ENCODE measurements around the gene THAP11.

The THAP11 gene

GRCh38 chr16:67883146-67883871 lies 41.2 kb downstream of the THAP11 start:
- FAIRE-seq (no peak), DNase-seq (ENCODE audit: insufficient read length, low spot score) (no peak)
- TF ChIP-seq CTCF (IDR thresholded peaks at IDR 0.05; ENCODE audit: insufficient read depth, missing control alignments) = no peak

- peak; percentile 71 for TF ChIP-seq CTCF (IDR thresholded peaks at IDR 0.05; ENCODE audit: insufficient read depth, missing control alignments)
- FAIRE-seq (no peak), DNase-seq (ENCODE audit: insufficient read length, low spot score) (peak; percentile 53)
These were observed 41.7 kb downstream of the THAP11 start for GRCh38 chr16:67883872-67884261.

DNA sequence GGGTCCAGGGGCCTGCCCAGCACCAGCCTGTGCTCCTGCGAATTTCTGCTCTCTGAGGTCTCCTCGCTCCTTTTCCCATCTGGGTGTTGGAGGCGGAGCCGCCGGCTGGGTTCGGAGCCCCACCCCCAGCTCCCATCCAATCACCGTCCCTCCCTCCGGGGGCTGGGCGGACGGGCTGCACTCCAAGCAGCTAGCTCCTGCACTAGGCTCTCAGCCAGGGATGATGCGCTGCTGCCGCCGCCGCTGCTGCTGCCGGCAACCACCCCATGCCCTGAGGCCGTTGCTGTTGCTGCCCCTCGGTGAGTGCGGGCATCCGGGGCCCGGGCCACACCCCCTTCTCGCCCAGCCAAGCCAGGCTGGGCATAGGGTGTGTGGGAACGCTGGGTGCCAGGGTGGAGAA lies 42.6 kb downstream of the THAP11 start, which contains the start of gene NRN1L:
NRN1L (plus strand) TSS at position 202 of the 400 bp plus-strand sequence; CDS start at position 221, 19 bp downstream.
- DNase-seq (ENCODE audit: insufficient read length, low spot score) (peak; percentile 65), FAIRE-seq (no peak)
- no peak for TF ChIP-seq CTCF (IDR thresholded peaks at IDR 0.05; ENCODE audit: insufficient read depth, missing control alignments)

GRCh38 chr16:67885545-67885944 lies 43.4 kb downstream of the THAP11 start:
- no peak for TF ChIP-seq CTCF (IDR thresholded peaks at IDR 0.05; ENCODE audit: insufficient read depth, missing control alignments)
- DNase-seq (ENCODE audit: insufficient read length, low spot score) (no peak), FAIRE-seq (no peak)

DNA sequence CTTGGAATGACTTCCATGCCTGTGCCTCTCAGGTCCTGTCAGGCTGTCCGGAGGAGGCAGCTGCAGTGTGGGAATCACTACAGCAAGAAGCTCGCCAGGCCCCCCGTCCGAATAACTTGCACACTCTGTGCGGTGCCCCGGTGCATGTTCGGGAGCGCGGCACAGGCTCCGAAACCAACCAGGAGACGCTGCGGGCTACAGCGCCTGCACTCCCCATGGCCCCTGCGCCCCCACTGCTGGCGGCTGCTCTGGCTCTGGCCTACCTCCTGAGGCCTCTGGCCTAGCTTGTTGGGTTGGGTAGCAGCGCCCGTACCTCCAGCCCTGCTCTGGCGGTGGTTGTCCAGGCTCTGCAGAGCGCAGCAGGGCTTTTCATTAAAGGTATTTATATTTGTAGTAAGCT lies 43.9 kb downstream of the THAP11 start:
- no peak for FAIRE-seq
- no peak for DNase-seq (ENCODE audit: insufficient read length, low spot score)
- TF ChIP-seq CTCF (IDR thresholded peaks at IDR 0.05; ENCODE audit: insufficient read depth, missing control alignments) = no peak

GRCh38 chr16:67886387-67886786 lies 44.3 kb downstream of the THAP11 start:
- DNase-seq (ENCODE audit: insufficient read length, low spot score) (no peak), FAIRE-seq (no peak)
- no peak for TF ChIP-seq CTCF (IDR thresholded peaks at IDR 0.05; ENCODE audit: insufficient read depth, missing control alignments)

DNA sequence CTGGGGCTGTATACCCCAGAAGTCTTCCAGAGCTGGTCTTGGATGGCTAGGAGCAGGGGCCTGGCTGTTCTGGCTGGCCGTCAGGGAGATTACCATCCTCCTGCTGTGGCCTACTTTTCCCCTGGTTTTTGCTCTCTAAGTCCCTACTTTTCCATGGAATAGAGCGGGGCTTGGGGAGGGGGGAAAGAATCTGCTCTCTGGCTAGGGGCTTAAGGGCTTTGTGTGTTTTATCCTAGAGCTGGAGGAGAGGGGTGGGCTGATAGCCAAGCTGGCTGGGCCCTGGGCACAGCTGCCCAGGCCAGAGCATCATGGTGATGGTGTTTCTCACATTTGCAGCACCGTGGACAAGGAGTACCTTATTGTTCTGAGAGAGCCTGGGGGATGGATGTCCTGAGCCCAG lies 46.2 kb downstream of the THAP11 start:
- DNase-seq (ENCODE audit: insufficient read length, low spot score) (no peak), FAIRE-seq (no peak)
- TF ChIP-seq CTCF (IDR thresholded peaks at IDR 0.05; ENCODE audit: insufficient read depth, missing control alignments) = no peak
